Epithelial cell of prostate (primary cell): ENCODE measurements around the gene HOXA9.

Experiments
- DNase-seq: peaks from one replicate; pipeline ENCODE4 v3.0.0-alpha.2; 2011; ENCODE audit warnings: low read depth, low spot score
- H3K27ac ChIP-seq: fragments of 450-650 bp; 2 replicates; pipeline ENCODE4 v1.5.1; 2017; ENCODE audit warnings: mild to moderate bottlenecking

Gene HOXA9

DNA sequence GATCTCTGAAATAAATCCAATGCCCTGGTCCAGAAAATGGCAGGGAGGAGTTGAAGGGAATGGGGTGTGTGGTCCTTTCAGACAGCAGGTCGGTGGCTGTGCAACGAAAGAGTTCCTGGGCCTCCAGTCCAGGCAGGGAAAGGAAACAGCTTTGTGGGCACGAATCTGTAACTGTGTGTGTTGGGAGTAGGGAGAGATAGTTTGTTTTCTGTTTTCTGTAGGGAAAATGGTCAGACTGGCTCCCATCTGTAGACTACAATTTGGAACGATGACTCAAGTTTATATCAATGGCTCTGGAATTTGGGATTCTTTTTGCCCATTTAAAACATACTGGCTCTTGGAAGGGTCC lies 2.6 kb upstream of the HOXA9 start:
- no peak for DNase-seq
- peak overlapping the region; percentile 93 for H3K27ac ChIP-seq

DNA sequence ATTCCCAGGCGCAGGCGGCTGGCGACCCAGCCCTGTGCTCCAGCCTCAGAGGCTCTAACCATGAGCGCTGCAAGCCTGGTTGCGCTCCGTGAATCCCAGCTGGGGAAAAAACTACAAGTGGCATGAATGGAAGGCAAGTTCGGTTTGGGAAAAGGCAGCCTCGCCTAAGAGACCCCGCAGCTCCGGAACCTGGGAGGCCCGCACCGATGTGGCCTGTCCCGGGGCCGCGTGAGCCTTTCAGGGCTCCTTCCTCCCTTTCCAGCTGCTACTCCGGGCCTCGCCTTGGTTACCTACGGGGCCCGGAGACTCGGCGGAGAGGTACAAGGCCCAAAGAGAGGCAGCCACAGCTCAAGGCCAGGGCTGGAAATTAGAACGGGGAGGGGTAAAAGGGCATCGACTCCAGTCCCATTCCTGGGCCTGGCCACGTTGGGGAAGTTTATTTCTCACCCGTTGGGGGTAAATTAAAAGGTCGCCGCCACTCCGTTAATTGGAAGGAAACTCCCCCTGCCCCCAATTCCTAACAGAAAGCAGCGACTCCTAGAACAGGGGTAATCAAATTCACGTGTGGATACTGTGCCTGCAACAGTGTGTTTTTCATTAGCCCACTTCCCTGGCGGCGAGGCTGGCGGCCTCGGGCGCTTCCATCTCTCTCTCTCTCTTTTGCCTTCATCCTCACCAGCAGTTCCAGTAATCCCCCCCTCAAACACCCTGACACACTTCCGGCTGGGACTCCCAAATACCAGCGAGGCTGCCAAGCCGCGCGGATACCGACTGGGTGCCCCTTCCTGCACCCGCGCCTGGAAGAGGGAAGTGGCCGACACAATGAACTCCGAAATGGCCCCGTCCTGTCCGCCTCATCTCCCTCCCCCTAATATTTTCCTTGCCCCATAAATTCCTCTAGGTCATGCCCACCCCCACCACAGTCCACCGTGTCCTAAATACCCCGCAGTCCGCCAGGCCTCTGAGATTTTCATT lies 1.5 kb upstream of the HOXA9 start:
- no peak for DNase-seq
- H3K27ac ChIP-seq = peak overlapping the region; percentile 93

DNA sequence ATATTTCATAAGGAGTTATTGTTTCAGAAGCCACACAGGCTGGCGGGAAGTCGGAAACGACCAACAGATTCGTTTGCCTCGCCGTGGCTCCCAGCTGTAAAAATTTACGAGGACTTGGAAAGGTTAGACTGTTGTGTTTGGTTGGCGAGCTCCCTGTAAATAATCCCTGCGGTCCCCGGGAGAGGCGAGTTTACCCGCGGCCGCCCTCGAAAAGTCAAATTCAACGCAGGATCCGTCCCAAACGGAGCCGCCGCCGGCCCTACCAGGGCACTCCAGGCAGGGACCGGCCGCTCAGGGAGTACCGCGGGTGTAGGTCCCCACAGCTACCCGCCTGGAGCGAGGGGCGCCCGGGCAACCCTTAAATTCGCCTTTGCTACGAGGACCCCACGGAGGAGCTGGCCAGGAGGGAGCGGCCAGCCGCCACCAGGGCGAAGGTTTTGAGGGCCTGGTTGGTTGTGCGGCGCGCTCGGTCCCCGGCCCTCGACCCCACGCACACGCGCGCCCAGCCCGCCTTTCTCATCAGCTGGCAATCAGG lies 726 bp upstream of the HOXA9 start:
- no peak for DNase-seq
- H3K27ac ChIP-seq = peak overlapping the region; percentile 93

DNA sequence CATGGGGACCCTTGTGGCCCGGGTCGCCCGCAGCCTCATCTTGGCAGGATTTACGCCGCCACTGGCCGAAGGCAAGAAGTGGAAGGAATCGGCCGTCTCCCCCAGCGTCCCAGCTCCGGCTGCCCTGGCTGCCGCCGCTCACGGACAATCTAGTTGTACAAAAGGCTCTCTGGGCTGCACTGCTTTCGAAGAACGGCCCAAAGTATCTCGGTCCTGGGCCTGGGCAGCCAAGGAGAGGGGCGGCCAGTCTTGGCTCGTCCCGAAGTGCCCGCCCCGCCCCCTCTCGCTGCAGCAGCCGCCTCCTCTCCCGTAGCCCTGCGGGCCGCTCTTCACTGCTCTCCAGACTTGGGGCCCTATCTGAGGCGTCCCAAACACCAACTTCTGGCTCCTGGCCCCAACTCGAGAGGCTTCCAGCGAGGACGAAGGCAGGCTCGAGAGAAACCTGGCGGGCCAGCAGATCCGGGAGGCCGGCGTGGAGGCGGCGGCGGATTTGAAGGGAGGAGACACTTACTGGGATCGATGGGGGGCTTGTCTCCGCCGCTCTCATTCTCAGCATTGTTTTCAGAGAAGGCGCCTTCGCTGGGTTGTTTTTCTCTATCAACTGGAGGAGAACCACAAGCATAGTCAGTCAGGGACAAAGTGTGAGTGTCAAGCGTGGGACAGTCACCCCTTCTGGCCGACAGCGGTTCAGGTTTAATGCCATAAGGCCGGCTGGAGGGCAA lies 809 bp downstream of the HOXA9 start:
- no peak for DNase-seq
- H3K27ac ChIP-seq = peak overlapping the region; percentile 93

DNA sequence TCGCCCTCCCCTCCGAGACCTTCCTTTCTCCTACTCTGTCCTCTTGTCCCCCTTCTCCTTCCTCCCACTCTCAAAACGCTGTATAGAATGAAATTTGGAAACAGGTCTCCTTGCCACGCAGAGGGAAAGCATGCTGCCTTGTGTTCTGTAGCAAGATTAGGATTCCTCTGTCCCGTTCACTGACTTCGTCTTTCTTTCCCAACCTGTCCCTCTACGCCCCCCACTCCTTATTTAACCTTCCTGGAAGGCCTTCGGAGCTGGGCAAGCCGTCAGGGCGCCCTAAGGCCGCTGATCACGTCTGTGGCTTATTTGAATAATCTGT lies 1.3 kb downstream of the HOXA9 start:
- no peak for DNase-seq

DNA sequence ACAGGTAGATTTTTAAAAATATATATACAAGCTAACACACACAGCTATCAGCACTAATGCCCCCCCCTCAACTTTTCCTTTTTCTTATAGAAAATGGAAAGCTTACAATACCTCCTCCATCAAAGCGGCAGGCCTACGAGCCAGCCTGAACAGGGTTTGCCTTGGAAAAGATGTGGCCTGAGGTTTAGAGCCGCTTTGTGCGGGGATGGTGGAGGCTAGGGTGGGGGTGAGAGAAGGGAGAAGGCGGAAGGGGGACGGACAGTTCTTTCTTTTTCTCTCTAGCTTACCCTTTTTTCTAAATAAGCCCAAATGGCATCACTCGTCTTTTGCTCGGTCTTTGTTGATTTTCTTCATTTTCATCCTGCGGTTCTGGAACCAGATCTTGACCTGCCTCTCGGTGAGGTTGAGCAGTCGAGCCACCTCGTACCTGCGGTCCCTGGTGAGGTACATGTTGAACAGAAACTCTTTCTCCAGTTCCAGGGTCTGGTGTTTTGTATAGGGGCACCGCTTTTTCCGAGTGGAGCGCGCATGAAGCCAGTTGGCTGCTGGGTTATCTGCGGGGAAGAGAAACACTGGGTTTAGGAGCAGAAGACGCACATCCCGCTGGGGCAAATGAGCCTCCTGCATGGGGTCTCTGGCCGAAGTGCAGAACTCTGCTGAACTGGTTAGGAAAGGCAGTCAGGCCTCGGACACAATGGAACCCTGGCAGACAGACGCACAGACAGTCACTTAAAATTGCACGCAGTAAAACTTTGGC lies 1.9 kb downstream of the HOXA9 start:
- DNase-seq = no peak
- peak overlapping the region; percentile 93 for H3K27ac ChIP-seq

More for the DNA sequence above, 1.3 kb downstream of the HOXA9 start:
- H3K27ac ChIP-seq = peak overlapping the region; percentile 93

DNA sequence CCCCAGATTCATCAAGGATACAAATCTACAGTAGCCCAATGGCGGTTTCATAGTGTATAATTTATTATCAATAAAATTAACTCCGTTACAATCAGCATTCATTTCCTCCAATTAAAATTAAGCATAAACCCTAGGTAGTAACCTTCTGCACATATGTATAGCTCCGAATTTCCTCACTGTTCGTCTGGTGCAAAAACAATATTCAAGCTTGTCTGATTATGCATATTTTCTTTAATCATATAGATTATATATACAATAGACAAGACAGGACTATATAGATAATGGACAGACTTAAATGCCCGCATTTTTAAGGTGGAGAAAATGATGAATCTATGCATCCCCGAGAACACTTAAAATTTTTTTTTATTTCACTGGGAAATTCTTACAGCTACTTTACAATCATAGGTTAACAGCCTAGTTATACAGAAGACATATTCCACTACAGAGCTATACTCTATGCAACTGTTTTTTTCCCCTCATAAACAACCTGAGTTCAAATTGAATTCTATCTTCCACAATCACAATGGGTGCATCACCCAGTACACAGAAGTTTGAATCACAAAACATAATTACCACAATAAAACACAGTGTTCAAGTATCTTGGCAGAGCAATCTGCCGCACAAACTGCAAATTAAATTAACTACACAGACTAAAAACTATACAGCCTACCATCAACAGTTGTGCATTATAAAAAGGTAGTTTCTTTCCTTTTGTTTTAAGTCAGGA lies 2.6 kb downstream of the HOXA9 start:
- no peak for DNase-seq
- H3K27ac ChIP-seq = peak overlapping the region; percentile 93

DNA sequence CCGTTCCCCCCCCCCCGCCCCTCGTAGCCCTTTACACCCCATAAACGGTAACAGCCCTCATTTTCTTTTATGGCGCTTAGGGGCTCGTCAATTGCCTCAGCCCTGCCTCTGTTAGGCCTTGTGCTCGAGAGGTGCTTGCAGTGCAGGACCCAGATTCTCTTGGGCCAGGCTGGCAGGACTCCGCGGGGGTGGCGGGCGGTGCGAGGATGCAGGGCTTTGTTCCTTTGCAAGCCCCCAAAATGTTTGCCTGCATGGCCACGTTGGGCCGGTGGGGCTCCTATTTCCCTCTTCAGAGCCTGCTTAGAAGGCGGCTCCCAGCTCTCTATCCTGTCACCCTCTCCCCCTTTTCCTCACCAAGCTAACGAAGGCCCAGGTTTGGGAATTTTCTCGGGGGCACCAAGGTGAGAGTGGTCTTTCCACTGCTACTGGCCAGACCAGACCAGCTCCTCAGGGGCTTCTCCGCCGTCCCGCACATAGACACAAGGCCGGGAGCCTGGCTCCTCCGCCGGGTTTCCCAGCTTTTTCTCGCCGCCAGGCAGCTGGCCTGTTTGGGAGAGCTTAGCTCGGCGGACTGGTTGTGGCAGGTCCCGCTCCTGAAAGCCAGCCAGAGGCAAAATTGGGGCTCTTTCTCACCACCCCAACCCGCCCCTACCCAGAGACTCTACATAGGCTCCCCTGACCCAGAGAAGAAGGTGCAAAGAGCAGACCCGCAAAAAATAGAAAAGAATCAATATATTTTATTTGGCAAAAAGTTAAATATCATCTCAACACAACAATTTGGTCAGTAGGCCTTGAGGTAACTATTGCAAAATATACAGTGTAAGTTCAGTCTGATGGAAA lies 3.4 kb downstream of the HOXA9 start:
- peak overlapping the region; percentile 93 for H3K27ac ChIP-seq
- no peak for DNase-seq

DNA sequence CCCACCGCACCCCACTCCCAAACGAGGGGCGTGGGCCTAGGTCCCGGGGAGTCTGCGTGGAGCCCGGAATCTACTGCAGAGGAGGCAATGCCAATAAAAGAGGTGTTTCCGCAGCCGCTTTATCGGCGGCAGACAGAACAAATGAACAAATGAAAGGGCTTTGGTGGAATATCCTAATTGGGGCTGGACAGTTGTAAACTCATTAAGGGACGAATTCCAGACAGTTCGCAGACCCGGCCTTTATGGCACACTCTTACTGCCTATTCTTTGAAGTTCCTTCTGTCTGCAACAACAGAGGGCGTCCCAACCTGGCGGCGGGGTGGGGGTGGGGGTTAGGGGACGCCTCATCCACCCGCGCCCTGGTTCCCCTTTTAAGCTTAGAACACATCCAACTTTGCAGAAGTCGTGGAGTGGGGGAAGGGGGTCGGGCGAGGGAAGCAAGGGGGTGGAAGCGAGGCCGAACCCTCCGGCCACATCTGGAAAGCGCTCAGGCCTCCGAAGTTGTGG lies 4.1 kb downstream of the HOXA9 start:
- no peak for DNase-seq
- peak overlapping the region; percentile 93 for H3K27ac ChIP-seq

DNA sequence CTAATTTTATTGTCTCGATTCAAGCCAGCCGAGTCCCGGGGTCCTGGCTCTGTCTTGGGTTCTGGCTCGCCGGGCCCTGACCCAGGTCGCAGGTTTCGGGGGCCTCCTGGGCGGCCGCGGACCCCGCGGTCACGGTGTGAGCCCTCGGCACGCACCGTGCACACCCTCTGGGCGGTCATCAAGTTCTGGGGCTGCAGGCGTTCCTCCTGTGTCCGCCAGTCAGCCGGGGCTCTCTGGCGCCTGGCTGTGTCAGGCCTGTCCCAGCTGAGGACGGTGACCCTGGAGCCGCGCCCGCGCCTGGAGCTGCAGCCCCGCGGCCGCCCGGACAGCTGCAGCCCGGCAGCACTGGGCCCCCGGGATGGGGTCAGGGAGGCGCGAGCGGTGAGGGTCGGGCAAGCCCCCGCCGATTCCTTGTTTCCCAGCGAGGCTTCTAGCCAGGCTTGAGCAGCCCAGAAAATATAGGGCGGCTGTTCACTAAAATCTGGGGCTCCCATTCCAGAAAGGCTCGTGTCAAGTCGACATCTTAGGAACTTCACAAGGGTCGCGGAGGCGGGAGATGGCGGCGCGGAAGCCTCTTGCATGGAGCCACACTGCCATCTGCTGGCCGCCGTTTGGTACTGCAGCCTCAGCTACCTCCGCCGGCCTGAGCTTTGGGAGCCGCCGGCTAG lies 4.7 kb downstream of the HOXA9 start:
- H3K27ac ChIP-seq = peak overlapping the region; percentile 93
- DNase-seq = no peak

DNA sequence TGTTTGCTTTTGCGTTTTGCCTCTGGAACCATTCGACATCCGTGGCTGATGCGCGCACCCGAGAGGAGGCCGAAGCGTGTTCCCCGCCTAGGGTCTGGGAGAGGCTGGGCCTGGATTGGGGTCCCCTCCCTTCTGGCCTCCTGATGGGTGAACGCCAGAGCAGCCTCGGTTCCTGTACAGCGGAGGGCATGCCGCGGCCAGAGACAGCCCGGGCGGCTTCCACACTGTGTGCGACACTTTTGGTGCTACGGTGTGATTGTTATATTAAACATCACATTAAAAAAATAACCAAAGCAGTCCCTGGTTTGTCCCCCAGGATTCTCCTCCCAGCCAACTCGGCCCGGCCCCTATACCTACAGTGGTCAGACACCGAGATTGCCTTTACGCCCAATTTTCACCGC lies 5.2 kb downstream of the HOXA9 start:
- DNase-seq = no peak
- H3K27ac ChIP-seq = peak overlapping the region; percentile 93

DNA sequence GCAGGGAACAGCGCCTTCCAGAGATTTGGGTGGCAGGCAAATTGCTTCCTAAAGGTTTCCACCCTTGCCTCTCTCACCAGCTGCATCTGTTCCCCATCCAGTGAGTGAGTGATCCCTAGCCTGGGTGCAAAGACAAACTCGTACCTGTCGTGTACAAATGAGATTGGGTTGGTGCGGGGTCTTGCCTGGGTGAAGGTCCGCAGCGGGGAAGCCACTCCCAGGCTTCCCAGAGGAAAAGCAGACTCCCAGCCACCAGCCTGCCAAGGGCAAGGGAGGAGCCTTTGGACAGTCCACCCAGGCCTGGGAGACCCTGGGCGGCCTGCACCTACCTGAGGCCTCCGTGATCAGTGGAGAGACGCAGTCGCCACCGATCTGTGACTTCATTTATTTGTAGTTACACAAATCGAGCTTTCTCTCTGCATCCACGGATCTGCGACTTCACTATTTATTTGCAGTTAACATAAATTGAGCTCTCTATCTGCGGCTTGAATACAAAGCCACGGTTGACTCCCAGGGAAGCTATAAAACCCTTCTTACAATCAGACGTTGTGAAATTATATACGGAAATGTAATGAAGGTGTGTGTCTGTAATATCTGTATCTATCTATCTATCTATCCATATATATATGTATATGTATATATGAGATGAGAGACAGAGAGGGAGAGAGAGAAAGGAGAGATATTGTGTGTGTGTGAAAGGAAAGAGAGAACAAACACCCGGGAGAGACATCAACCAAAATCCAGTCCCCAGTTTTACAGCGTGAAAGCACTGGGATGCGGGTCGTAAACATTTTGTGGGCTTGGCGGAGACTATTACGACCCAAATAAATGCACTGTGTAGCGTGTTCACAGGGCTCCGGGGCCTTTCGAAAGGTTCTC lies 5.8 kb downstream of the HOXA9 start:
- DNase-seq = no peak
- peak overlapping the region; percentile 93 for H3K27ac ChIP-seq

DNA sequence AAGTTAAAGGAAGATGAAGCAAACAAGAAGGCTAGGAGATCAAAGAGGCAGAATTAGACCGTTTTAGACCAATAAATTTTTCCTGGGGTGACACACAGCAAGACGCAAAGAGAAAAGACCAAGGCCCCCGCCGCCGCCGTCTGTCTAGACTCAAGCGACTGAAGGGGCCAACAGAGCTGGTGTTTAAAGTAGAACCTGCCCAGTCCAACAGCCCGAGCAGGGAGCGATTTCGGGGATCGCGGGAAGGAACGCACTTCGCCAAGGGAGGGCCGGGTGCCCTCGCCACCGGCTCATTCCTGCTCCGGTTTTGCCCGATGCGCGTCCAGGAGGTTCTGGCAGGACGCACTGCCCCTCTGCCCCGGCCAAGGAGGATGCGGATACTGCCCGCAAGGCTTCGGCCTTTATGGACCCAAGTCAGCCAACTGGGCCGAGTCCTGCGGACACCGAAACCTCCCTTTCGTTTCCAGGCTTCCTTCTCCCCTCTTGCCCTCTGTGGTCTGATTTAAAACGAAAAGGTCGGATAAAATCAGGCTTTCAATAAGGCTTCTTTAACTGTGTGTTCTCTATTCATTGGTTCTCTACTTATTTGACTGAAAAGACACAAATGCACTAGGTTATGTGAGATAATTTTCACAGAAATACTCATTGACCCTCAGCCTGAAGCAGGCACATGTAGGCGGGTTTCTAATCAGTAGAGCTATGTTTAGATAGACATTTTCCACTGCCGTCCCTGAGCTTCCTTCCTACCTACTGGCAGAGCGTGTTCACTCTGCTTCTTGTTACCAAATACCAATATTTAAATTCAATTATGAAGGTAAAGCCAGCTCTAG lies 6.7 kb downstream of the HOXA9 start:
- DNase-seq = no peak

DNA sequence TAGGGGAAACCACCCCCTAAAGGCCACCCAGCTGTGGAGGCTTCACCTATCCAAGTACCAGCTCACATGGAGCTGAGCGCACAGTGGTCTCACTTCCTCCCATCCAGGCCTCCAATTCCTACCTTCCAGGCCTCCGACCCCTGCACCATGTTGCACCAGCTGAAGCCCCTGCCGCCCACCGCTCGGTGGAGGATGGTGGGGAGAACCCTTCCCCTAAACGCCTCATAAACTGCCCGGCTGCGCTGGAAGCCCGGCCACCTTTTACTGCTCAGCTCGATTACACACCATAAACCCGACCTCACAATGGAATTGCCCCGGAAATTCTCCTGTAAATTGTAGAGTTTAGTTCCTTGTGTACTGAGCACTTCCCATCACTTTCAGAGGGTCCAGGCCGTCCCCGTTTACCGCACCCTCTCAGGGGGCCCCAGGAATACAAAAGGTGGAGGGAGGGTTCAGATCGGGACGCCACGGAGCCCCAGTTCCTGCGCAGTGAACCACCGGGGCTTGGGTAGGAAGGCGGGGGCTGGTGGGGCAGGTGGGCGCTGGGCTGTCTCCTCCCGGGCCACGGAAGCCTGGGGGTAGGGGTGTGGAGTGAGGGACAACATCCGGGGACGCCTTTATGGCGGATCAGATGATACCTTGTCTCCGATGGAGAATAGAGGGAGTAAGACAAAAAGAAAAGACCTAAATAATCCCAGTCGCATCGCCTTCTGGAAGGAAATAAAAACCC lies 7.5 kb downstream of the HOXA9 start:
- DNase-seq = no peak
- peak overlapping the region; percentile 93 for H3K27ac ChIP-seq

More for the DNA sequence above, 6.7 kb downstream of the HOXA9 start:
- peak overlapping the region; percentile 93 for H3K27ac ChIP-seq

DNA sequence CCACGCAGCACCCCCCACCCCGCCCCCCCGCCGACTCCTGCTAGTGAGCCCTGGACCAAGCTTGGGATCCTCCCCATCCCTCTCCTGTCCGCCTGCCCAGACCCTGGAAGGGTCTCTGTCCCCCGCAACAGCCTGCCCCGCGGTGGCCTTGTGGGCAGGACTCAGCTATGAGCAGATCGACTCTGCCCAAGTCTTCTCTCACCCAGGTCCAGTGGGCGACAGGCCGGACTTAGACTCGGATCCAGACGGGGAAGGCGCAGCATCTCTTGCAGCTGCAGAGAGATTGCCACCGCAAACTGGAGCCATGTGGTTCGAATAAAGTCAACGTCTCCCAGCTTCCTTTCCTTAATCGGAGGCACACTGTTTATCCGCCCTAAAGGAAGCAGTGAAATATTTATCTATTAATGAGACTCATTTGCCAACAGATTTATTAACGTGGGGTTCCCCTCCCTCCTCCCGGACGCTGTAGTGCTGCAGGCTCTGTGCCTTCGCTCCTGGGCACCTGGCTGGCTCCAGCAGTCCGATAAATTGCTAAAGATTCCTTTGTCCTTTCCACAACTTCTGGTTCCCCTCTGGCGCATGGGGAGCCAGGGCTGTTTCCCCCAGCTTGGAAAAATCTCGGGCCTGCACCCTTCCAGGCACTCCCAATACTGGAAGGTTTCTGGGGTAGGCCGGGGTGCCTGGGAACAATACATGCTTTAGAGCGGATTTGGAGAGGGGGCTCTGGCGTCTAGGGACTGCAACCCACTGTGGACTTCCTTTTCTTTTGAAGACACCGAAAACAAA lies 8.2 kb downstream of the HOXA9 start:
- DNase-seq = no peak

More for the DNA sequence above, 8.2 kb downstream of the HOXA9 start:
- H3K27ac ChIP-seq = peak overlapping the region; percentile 93
